Measurements from ENCODE around the gene YBEY.

YBEY gene

DNA sequence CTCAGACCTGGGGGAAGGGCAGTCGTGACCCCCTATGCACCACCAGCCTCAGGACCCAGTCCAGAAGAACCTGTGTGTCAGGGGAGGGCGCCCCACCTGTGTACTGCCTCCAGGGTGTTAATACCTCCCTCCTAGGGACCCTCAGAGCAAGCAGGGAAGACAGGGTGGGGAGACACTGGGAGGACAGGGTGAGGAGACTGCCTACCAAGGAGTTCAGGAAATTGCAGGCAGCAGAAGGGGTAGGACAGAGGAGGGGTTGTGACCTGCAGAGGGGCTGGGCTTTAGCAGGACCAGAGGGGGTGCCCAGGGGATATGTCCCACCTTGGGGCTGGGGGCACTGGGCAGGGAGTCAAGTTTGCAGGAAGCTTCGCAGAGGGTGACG, 32.3 kb downstream of the YBEY start:
- DNase-seq (ENCODE audit: low spot score) = no peak
- TF ChIP-seq, protein P1, sequence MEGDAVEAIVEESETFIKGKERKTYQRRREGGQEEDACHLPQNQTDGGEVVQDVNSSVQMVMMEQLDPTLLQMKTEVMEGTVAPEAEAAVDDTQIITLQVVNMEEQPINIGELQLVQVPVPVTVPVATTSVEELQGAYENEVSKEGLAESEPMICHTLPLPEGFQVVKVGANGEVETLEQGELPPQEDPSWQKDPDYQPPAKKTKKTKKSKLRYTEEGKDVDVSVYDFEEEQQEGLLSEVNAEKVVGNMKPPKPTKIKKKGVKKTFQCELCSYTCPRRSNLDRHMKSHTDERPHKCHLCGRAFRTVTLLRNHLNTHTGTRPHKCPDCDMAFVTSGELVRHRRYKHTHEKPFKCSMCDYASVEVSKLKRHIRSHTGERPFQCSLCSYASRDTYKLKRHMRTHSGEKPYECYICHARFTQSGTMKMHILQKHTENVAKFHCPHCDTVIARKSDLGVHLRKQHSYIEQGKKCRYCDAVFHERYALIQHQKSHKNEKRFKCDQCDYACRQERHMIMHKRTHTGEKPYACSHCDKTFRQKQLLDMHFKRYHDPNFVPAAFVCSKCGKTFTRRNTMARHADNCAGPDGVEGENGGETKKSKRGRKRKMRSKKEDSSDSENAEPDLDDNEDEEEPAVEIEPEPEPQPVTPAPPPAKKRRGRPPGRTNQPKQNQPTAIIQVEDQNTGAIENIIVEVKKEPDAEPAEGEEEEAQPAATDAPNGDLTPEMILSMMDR (IDR thresholded peaks at IDR 0.05; ENCODE audit: borderline replicate concordance, control extremely low read depth, extremely low read depth, insufficient read depth, missing control alignments) = no peak
- in situ Hi-C loops (cut with MboI; ENCODE audit: low sequenced_read_pairs, unreplicated experiment) = no loop called here

DNA sequence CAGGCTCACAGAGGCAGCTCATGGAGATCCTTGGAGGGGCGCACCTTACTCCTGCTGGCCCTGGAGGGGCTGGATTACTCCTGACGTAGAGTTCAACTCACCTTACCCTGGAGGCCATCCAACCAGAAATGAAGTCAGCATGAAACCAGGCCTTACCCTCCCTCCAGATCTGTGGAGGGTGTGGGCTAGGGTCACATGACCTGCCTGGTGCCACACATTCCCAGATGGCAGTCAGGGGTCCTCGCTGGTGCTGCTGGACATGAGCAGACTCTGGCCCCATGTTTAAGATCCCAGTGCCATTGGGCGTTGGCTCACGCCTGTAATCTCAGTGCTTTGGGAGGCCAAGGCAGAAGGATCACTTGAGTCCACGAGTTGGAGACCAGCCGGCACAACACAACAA, 33.0 kb downstream of the YBEY start:
- TF ChIP-seq, protein P1 (IDR thresholded peaks at IDR 0.05; ENCODE audit: borderline replicate concordance, control extremely low read depth, extremely low read depth, insufficient read depth, missing control alignments) = no peak
- DNase-seq (ENCODE audit: low spot score) = no peak
- in situ Hi-C loops (cut with MboI; ENCODE audit: low sequenced_read_pairs, unreplicated experiment) = no loop called here

DNA sequence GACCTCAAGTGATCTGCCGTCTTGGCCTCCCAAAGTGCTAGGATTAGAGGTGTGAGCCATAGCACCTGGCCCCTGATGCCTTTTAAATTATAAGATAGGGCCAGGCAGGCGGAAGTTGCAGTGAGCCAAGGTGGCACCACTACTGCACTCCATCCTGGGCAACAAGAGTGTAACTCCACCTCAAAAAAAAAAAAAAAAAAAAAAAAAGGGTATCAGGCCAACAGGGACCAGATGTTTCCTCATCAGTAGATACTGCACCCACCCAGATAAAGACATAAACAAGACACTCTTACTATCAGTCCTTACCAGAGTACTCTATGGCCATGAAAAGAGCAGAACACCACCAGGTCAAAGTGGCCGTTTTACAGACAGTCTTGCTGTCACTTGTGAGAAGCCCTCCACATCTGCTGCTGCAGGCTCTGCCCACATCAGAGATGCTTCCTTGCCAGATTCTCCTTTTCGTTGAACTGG, 34.2 kb downstream of the YBEY start:
- in situ Hi-C loops (cut with MboI; ENCODE audit: low sequenced_read_pairs, unreplicated experiment) = no loop called here
- DNase-seq (ENCODE audit: low spot score) = no peak
- TF ChIP-seq, protein P1 (IDR thresholded peaks at IDR 0.05; ENCODE audit: borderline replicate concordance, control extremely low read depth, extremely low read depth, insufficient read depth, missing control alignments) = no peak

DNA sequence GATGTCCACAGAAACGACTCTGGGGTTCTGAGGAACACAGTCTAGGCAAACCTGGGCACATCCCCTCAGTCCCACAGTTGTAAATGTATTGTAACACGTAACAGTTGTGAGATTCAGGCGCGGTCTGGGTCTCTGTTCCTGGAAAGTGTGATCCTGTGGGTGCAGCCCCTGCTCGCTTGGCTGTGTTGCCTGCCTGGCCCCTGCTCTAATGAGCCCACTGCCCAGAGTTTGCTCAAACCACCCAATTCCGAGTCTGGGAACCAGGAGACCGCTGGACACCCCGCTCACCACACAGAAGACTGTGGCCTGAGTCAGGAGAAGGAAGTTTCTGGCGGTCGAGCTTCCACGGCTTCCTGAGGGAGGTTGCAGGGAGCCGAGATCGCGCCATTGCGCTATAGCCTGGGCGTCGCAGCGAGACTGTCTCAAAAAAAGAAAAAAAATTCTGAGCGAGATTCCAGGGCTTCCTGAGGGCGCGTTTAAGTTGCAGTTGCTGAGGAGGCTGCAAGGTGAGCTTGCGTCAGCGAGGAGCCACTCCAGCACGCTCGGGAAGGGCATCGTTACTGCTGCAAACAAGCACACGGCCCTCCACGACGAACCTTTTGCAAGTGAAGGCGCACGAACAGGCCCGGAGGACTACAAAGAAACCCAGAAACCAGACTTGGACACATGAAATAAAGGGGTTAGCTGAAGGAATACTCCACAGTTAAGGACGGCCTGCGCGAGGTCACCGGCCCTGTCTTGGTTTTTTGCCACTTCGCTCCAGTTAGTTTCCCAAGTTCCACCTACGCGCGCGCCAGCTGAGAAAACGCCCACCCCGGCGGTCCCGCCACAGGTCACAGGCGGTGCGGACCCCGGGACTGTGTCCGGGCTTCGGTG, 36.4 kb downstream of the YBEY start:
- no peak for DNase-seq (ENCODE audit: low spot score)
- in situ Hi-C loops (cut with MboI; ENCODE audit: low sequenced_read_pairs, unreplicated experiment) = no loop called here
- TF ChIP-seq, protein P1 (IDR thresholded peaks at IDR 0.05; ENCODE audit: borderline replicate concordance, control extremely low read depth, extremely low read depth, insufficient read depth, missing control alignments) = no peak

DNA sequence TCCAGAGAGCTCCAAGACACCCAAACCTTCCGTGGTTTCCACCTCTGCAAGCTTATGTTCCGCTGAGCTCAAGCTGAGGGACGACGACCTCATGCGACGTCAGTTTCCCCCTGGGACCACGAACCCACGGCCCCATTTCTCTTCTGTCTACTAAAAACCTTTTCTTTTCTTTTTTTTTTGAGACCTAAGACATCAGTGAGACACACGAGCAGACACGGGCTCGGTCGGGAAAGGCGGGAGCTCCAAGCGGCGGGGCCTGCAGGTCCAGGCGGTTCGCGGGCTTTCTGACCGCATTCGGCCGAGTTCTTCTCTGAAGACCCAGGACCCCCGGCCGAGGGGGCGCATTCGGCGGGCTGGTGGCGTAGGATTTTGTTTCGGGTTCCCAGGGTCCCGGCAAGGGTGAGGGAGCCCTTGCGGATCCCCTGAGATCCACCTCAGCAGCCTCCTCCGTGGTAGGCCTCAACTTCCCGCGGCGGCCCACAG, 37.1 kb downstream of the YBEY start:
- in situ Hi-C loops (cut with MboI; ENCODE audit: low sequenced_read_pairs, unreplicated experiment) = no loop called here
- DNase-seq (ENCODE audit: low spot score) = no peak
- TF ChIP-seq, protein P1 (IDR thresholded peaks at IDR 0.05; ENCODE audit: borderline replicate concordance, control extremely low read depth, extremely low read depth, insufficient read depth, missing control alignments) = no peak

DNA sequence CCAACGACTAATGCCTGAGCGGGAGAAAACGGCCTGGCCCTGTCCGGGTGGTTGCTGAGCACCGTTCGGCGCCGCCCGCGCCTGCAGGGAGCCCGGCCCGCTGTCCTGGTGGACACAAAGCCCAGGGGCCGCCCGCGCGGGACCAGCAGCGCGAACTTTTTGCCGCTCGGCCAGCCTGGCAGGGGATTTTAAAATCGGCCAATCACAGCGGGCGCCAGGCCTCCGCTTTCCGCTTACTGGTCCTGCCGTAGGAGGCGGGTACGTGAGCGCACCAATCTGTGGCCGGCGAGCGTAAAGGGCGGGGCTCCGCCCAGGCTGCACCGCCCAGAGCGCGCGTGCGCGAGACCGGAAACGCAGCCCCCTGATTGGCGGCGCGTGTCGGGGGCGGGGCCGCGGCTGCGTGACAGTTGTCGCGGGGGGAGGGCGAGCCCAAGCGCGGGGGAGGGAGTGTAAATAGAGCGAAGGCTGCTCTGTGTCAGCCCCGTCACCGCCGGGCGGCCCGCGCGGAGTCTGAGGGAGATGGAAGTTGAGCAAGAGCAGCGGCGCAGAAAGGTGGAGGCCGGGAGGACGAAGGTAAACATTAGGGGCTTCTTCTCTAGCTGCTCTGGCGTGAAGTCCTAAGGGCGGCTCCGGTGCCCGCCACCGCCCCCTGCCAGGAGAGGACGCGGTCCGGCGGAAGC, 37.7 kb downstream of the YBEY start, which contains the start of the genes C21orf58 and PCNT:
C21orf58 (minus strand) TSS at position 161 of the 680 bp plus-strand sequence. CDS start 1,132 bp downstream, outside the sequence.
PCNT (plus strand) TSS at position 447 of the 680 bp plus-strand sequence; CDS start at position 520, 73 bp downstream.
- DNase-seq (ENCODE audit: low spot score) = peak; percentile 98
- in situ Hi-C loops (cut with MboI; ENCODE audit: low sequenced_read_pairs, unreplicated experiment) = no loop called here

More for the DNA sequence above, 37.7 kb downstream of the YBEY start, which contains the start of the genes C21orf58 and PCNT:
- TF ChIP-seq, protein P1 (IDR thresholded peaks at IDR 0.05; ENCODE audit: borderline replicate concordance, control extremely low read depth, extremely low read depth, insufficient read depth, missing control alignments) = no peak

Data from GM13976 (cell line).